Measurements from ENCODE around the gene RIT2. TPM values are rescaled to one million over a fixed set of nuclear protein-coding genes. Genes with fewer than 3 reads are reported as not detected.

RIT2 gene
- total RNA-seq, result not detected

- no peak within 1 kb of the TSS for H3K27ac Mint-ChIP-seq
- H3K9me3 Mint-ChIP-seq, result peaks cover 1% of the 10 kb centered on the region
- ChIA-PET POLR2A (no interaction called here), CTCF (no interaction called here)
- no peaks in the 10 kb centered on the region for H3K4me1 Mint-ChIP-seq
- no peak for DNase-seq
- no peaks in the 10 kb centered on the region for H3K27me3 Mint-ChIP-seq
- H3K4me3 Mint-ChIP-seq, result no peak within 1 kb of the TSS
- H3K36me3 Mint-ChIP-seq (ENCODE audit: low read depth), result no peaks in the 10 kb centered on the region
These were observed at the start of gene RIT2 for GRCh38 chr18:43115076-43115921. Gene RIT2 (minus strand): TSS chr18:43115685.

GRCh38 chr18:43161528-43161927 lies 46.0 kb upstream of the RIT2 start:
- no peaks in the 10 kb centered on the region for H3K36me3 Mint-ChIP-seq (ENCODE audit: low read depth)
- no peak overlapping the region for H3K4me3 Mint-ChIP-seq
- DNase-seq, result no peak
- ChIA-PET POLR2A (no interaction called here), CTCF (no interaction called here)
- peaks cover 6% of the 10 kb centered on the region for H3K9me3 Mint-ChIP-seq
- H3K4me1 Mint-ChIP-seq, result no peaks in the 10 kb centered on the region
- no peaks in the 10 kb centered on the region for H3K27me3 Mint-ChIP-seq
- no peak overlapping the region for H3K27ac Mint-ChIP-seq

- H3K4me3 Mint-ChIP-seq, result no peak overlapping the region
These were observed 45.0 kb upstream of the RIT2 start for GRCh38 chr18:43160509-43160908.

GRCh38 chr18:43159926-43160325 lies 44.4 kb upstream of the RIT2 start:
- no peak for DNase-seq
- Mint-ChIP-seq H3K4me3 (no peak overlapping the region), H3K36me3 (ENCODE audit: low read depth) (no peaks in the 10 kb centered on the region), H3K4me1 (no peaks in the 10 kb centered on the region), H3K27me3 (no peaks in the 10 kb centered on the region), H3K27ac (no peak overlapping the region), H3K9me3 (no peaks in the 10 kb centered on the region)
- CTCF ChIA-PET, result no interaction called here
- POLR2A ChIA-PET, result no interaction called here

More at GRCh38 chr18:43160509-43160908, 45.0 kb upstream of the RIT2 start:
- POLR2A ChIA-PET, result no interaction called here
- Mint-ChIP-seq H3K36me3 (ENCODE audit: low read depth) (no peaks in the 10 kb centered on the region), H3K4me1 (no peaks in the 10 kb centered on the region), H3K27me3 (no peaks in the 10 kb centered on the region), H3K27ac (no peak overlapping the region), H3K9me3 (no peaks in the 10 kb centered on the region)
- DNase-seq, result no peak
- CTCF ChIA-PET, result no interaction called here

GRCh38 chr18:43159086-43159770 lies 43.7 kb upstream of the RIT2 start:
- no peaks in the 10 kb centered on the region for H3K4me1 Mint-ChIP-seq
- CTCF ChIA-PET, result no interaction called here

GRCh38 chr18:43158381-43158780 lies 42.9 kb upstream of the RIT2 start:
- Mint-ChIP-seq H3K4me3 (no peak overlapping the region), H3K27ac (no peak overlapping the region), H3K27me3 (no peaks in the 10 kb centered on the region), H3K4me1 (no peaks in the 10 kb centered on the region), H3K36me3 (ENCODE audit: low read depth) (no peaks in the 10 kb centered on the region), H3K9me3 (no peaks in the 10 kb centered on the region)
- POLR2A ChIA-PET, result no interaction called here
- no peak for DNase-seq
- CTCF ChIA-PET, result no interaction called here

More at GRCh38 chr18:43159086-43159770, 43.7 kb upstream of the RIT2 start:
- DNase-seq, result no peak
- no peak overlapping the region for H3K27ac Mint-ChIP-seq
- no peaks in the 10 kb centered on the region for H3K36me3 Mint-ChIP-seq (ENCODE audit: low read depth)
- POLR2A ChIA-PET, result no interaction called here
- no peaks in the 10 kb centered on the region for H3K9me3 Mint-ChIP-seq
- no peaks in the 10 kb centered on the region for H3K27me3 Mint-ChIP-seq
- H3K4me3 Mint-ChIP-seq, result no peak overlapping the region

- DNase-seq, result no peak
- Mint-ChIP-seq H3K4me3 (no peak overlapping the region), H3K27me3 (no peaks in the 10 kb centered on the region), H3K36me3 (ENCODE audit: low read depth) (no peaks in the 10 kb centered on the region), H3K4me1 (no peaks in the 10 kb centered on the region), H3K27ac (no peak overlapping the region), H3K9me3 (peaks cover 3% of the 10 kb centered on the region)
- CTCF ChIA-PET, result no interaction called here
- POLR2A ChIA-PET, result no interaction called here
These were observed 40.4 kb upstream of the RIT2 start for GRCh38 chr18:43155842-43156241.

- no peak overlapping the region for H3K4me3 Mint-ChIP-seq
- CTCF ChIA-PET, result no interaction called here
- H3K4me1 Mint-ChIP-seq, result no peaks in the 10 kb centered on the region
- no peak for DNase-seq
- H3K36me3 Mint-ChIP-seq (ENCODE audit: low read depth), result no peaks in the 10 kb centered on the region
- no peaks in the 10 kb centered on the region for H3K27me3 Mint-ChIP-seq
- no peak overlapping the region for H3K27ac Mint-ChIP-seq
- peaks cover 15% of the 10 kb centered on the region for H3K9me3 Mint-ChIP-seq
- POLR2A ChIA-PET, result no interaction called here
These were observed 32.7 kb upstream of the RIT2 start for GRCh38 chr18:43148231-43148630.

- H3K4me1 Mint-ChIP-seq, result no peaks in the 10 kb centered on the region
- no peaks in the 10 kb centered on the region for H3K27me3 Mint-ChIP-seq
- no peak overlapping the region for H3K4me3 Mint-ChIP-seq
These were observed 25.7 kb upstream of the RIT2 start for GRCh38 chr18:43141208-43141607.

GRCh38 chr18:43139288-43139946 lies 23.9 kb upstream of the RIT2 start:
- DNase-seq, result no peak
- CTCF ChIA-PET, result no interaction called here
- Mint-ChIP-seq H3K27me3 (no peaks in the 10 kb centered on the region), H3K4me1 (no peaks in the 10 kb centered on the region), H3K27ac (no peak overlapping the region), H3K9me3 (peaks cover 16% of the 10 kb centered on the region), H3K36me3 (ENCODE audit: low read depth) (no peaks in the 10 kb centered on the region), H3K4me3 (no peak overlapping the region)
- POLR2A ChIA-PET, result no interaction called here

More at GRCh38 chr18:43141208-43141607, 25.7 kb upstream of the RIT2 start:
- Mint-ChIP-seq H3K36me3 (ENCODE audit: low read depth) (no peaks in the 10 kb centered on the region), H3K27ac (no peak overlapping the region), H3K9me3 (peaks cover 14% of the 10 kb centered on the region)
- ChIA-PET POLR2A (no interaction called here), CTCF (no interaction called here)
- DNase-seq, result no peak

GRCh38 chr18:43134876-43135275 lies 19.4 kb upstream of the RIT2 start:
- H3K4me3 Mint-ChIP-seq, result no peak overlapping the region
- POLR2A ChIA-PET, result no interaction called here
- H3K9me3 Mint-ChIP-seq, result peaks cover 11% of the 10 kb centered on the region
- no peaks in the 10 kb centered on the region for H3K4me1 Mint-ChIP-seq
- H3K36me3 Mint-ChIP-seq (ENCODE audit: low read depth), result no peaks in the 10 kb centered on the region
- DNase-seq, result no peak
- H3K27ac Mint-ChIP-seq, result no peak overlapping the region
- H3K27me3 Mint-ChIP-seq, result no peaks in the 10 kb centered on the region
- CTCF ChIA-PET, result no interaction called here

- H3K4me1 Mint-ChIP-seq, result no peaks in the 10 kb centered on the region
- CTCF ChIA-PET, result no interaction called here
These were observed 15.3 kb upstream of the RIT2 start for GRCh38 chr18:43130716-43131260.

GRCh38 chr18:43129946-43130524 lies 14.6 kb upstream of the RIT2 start:
- Mint-ChIP-seq H3K27ac (no peak overlapping the region), H3K36me3 (ENCODE audit: low read depth) (no peaks in the 10 kb centered on the region), H3K4me1 (no peaks in the 10 kb centered on the region), H3K4me3 (no peak overlapping the region), H3K9me3 (peaks cover 7% of the 10 kb centered on the region), H3K27me3 (no peaks in the 10 kb centered on the region)
- ChIA-PET POLR2A (no interaction called here), CTCF (no interaction called here)
- no peak for DNase-seq

More at GRCh38 chr18:43130716-43131260, 15.3 kb upstream of the RIT2 start:
- Mint-ChIP-seq H3K36me3 (ENCODE audit: low read depth) (no peaks in the 10 kb centered on the region), H3K9me3 (peaks cover 7% of the 10 kb centered on the region), H3K27me3 (no peaks in the 10 kb centered on the region), H3K27ac (no peak overlapping the region), H3K4me3 (no peak overlapping the region)
- DNase-seq, result no peak
- POLR2A ChIA-PET, result no interaction called here
